ENCODE results near the gene S100Z.

GRCh38 chr5:76958991-76959767 lies 109.4 kb downstream of the S100Z start:
- no peak for TF ChIP-seq POLR2A (IDR thresholded peaks at IDR 0.05; ENCODE audit: low read length)
- TF ChIP-seq GATA1 (IDR thresholded peaks at IDR 0.05; ENCODE audit: low read depth, low read length) = no peak
